A549 (cell line): ENCODE results near the gene PADI2.

ENCODE experiments used
- CTCF ChIP-seq: fragments of >200 bp; sonication (Bioruptor Twin); formaldehyde crosslinking; IDR thresholded peaks from 3 replicates; pipeline ENCODE4 v1.5.1; 2016
- EP300 ChIP-seq, 2 experiments: fragments of >200 bp; sonication (Bioruptor Twin); formaldehyde crosslinking; IDR thresholded peaks; 2 replicates in 1 of 2; 3 replicates in 1 of 2; pipeline ENCODE4 v1.6.1; 2016 to 2017
- ESRRA ChIP-seq: fragments of 150-350 bp; IDR thresholded peaks from 2 replicates; pipeline ENCODE4 v1.6.1; 2014; ENCODE audit warnings: mild to moderate bottlenecking, low read length, borderline replicate concordance
- JUN ChIP-seq, 2 experiments: fragments of >200 bp; sonication (Bioruptor Twin); formaldehyde crosslinking; IDR thresholded peaks; 2 replicates in 1 of 2; 3 replicates in 1 of 2; pipeline ENCODE4 v1.6.1; 2016 to 2017
- MAX ChIP-seq: IDR thresholded peaks from 2 replicates; pipeline ENCODE4 v1.6.1; 2012
- MAZ ChIP-seq: fragments of 150-350 bp; IDR thresholded peaks from 2 replicates; pipeline ENCODE4 v1.6.1; 2014; ENCODE audit warnings: antibody characterized with exemption, low read depth, low read length, borderline replicate concordance
- MYC ChIP-seq: IDR thresholded peaks from 2 replicates; pipeline ENCODE4 v1.6.1; 2012; ENCODE audit warnings: mild to moderate bottlenecking, inconsistent platforms, low read length, improper control_type of control experiment, borderline replicate concordance
- POLR2A ChIP-seq: IDR thresholded peaks from 2 replicates; pipeline ENCODE4 v1.6.1; 2012; ENCODE audit warnings: mild to moderate bottlenecking, low read length
- RAD21 ChIP-seq, 2 experiments: fragments of >200 bp in 1 of 2; sonication (Bioruptor Twin) in 1 of 2; formaldehyde crosslinking in 1 of 2; IDR thresholded peaks in 1 of 2; conservative IDR thresholded peaks in 1 of 2; 2 replicates in 1 of 2; 3 replicates in 1 of 2; pipeline ENCODE4 v1.6.1; 2012 to 2018; ENCODE audit warnings: inconsistent platforms in 1 of 2
- REST ChIP-seq: fragments of 200-600 bp; sonication (generic); IDR thresholded peaks from 2 replicates; pipeline ENCODE4 v1.6.1; 2016; ENCODE audit warnings: antibody characterized with exemption, mild to moderate bottlenecking, moderate library complexity
- RFX5 ChIP-seq: fragments of 450-650 bp; IDR thresholded peaks from 2 replicates; pipeline ENCODE4 v1.7.1; 2014; ENCODE audit warnings: antibody characterized with exemption, mild to moderate bottlenecking, moderate library complexity
- SMC3 ChIP-seq: fragments of >200 bp; sonication (Bioruptor Twin); formaldehyde crosslinking; IDR thresholded peaks from 3 replicates; pipeline ENCODE4 v1.6.1; 2018; ENCODE audit warnings: inconsistent platforms
- USF2 ChIP-seq: fragments of 450-650 bp; IDR thresholded peaks from 2 replicates; pipeline ENCODE4 v1.6.1; 2014; ENCODE audit warnings: antibody characterized with exemption
- ZC3H11A ChIP-seq: fragments of 450-650 bp; IDR thresholded peaks from 2 replicates; pipeline ENCODE4 v1.6.1; 2014; ENCODE audit warnings: antibody characterized with exemption, mild to moderate bottlenecking

- TF ChIP-seq CTCF (no peak), ESRRA (no peak), POLR2A (no peak), EP300 (IDR thresholded peaks at IDR 0.05) (no peak), RFX5 (no peak), MAX (no peak), RAD21 (conservative IDR thresholded peaks at IDR 0.05 in 1 of 2, IDR thresholded peaks at IDR 0.05 in 1 of 2) (no peak), SMC3 (no peak), MAZ (no peak), REST (no peak), JUN (IDR thresholded peaks at IDR 0.05) (no peak), MYC (no peak), USF2 (no peak), ZC3H11A (no peak)
These were observed 560 bp downstream of the PADI2 start for GRCh38 chr1:17118706-17119075.
